HepG2 (cell line): Measurements from ENCODE around the gene HLA-C. TPM values are rescaled to one million over a fixed set of nuclear protein-coding genes. Genes with fewer than 3 reads are reported as not detected.

Experiments
- ATAC-seq: fragments of 200-7000 bp; cut with Tn5 transposase; 3 replicates; pipeline ENCODE4 v1.9.1; 2020; ENCODE audit warnings: mild to moderate bottlenecking, moderate library complexity
- BruUV-seq: library from RNA; stranded (reverse); fragments of 400-500 nt; replicated peaks from 2 replicates; lab custom pipeline; 2021; lab: Mats Ljungman, UMichigan
- CTCF ChIA-PET: fragments of 300-600 bp; formaldehyde crosslinking; extraction: SDS; loops from one replicate; lab custom pipeline; 2021; ENCODE audit warnings: low total read pairs, inconsistent platforms, low intra/inter-chr PET ratio; lab: Yijun Ruan, JAX
- POLR2A ChIA-PET: fragments of 350-600 bp; sonication (Branson Sonifier 250); formaldehyde crosslinking; loops from one replicate; lab custom pipeline; 2020; ENCODE audit warnings: antibody characterized with exemption, inconsistent platforms; lab: Yijun Ruan, JAX
- DNase-seq: peaks from one replicate; pipeline ENCODE4 v3.0.0-alpha.2; 2015; ENCODE audit warnings: low spot score
- FAIRE-seq: peaks from 3 replicates; lab custom pipeline; 2011; peaks lifted over from hg19 to GRCh38; lab: Jason Lieb, UNC
- H2AFZ ChIP-seq: one replicate; pipeline ENCODE4 v1.6.1; 2011; ENCODE audit warnings: low read length, inconsistent platforms
- H3K27ac ChIP-seq: fragments of 300-600 bp; 3 replicates; pipeline ENCODE4 v1.8.0; 2011; ENCODE audit warnings: mixed run types, mild to moderate bottlenecking, mixed read lengths, low read length, inconsistent platforms; ENCODE audit not compliant: insufficient read depth; ENCODE audit errors: extremely low read length
- H3K27me3 ChIP-seq, 2 experiments: fragments of 200-600 bp in 1 of 2; 2 replicates in 1 of 2; 3 replicates in 1 of 2; pipeline versions ENCODE4 v1.6.0 to v1.8.0; 2011; ENCODE audit warnings: low read length in 2 of 2, mild to moderate bottlenecking in 2 of 2, moderate library complexity in 2 of 2, inconsistent platforms in 1 of 2; ENCODE audit not compliant: insufficient read depth in 2 of 2, control insufficient read depth in 1 of 2
- H3K36me3 ChIP-seq, 2 experiments: fragments of 200-600 bp in 1 of 2; replicated peaks in 1 of 2; 2 replicates in 1 of 2; 3 replicates in 1 of 2; pipeline versions ENCODE4 v1.5.1 to v1.8.0; 2011; ENCODE audit warnings: low read length in 2 of 2, inconsistent platforms in 1 of 2; ENCODE audit not compliant: insufficient read depth in 2 of 2, control insufficient read depth in 1 of 2
- H3K4me1 ChIP-seq: 2 replicates; pipeline ENCODE4 v1.5.1; 2012; ENCODE audit warnings: low read length, inconsistent platforms; ENCODE audit not compliant: insufficient read depth
- H3K4me2 ChIP-seq: 2 replicates; pipeline ENCODE4 v1.6.0; 2011; ENCODE audit warnings: low read depth, low read length, inconsistent platforms
- H3K4me3 ChIP-seq, 3 experiments: fragments of 200-600 bp in 1 of 3; sonication (generic), shearing (Covaris generic) in 1 of 3; replicated peaks in 1 of 3; 2 replicates each; pipeline ENCODE4 v1.5.1; 2011 to 2016; ENCODE audit warnings: low read length in 3 of 3, inconsistent platforms in 2 of 3, low read depth in 2 of 3, mild to moderate bottlenecking in 2 of 3, control low read depth in 1 of 3, mixed read lengths in 1 of 3; ENCODE audit not compliant: insufficient read depth in 1 of 3
- H3K79me2 ChIP-seq: one replicate; pipeline ENCODE4 v1.6.1; 2011; ENCODE audit warnings: low read length, inconsistent platforms; ENCODE audit not compliant: insufficient read depth
- H3K9ac ChIP-seq: 2 replicates; pipeline ENCODE4 v1.6.0; 2011; ENCODE audit warnings: mild to moderate bottlenecking, low read depth, low read length, inconsistent platforms; ENCODE audit not compliant: insufficient read depth
- H3K9me3 ChIP-seq: 2 replicates; pipeline ENCODE4 v1.5.1; 2012; ENCODE audit warnings: mild to moderate bottlenecking, low read length
- H4K20me1 ChIP-seq: 2 replicates; pipeline ENCODE4 v1.6.0; 2011; ENCODE audit warnings: inconsistent platforms, mild to moderate bottlenecking, low read length, moderate library complexity; ENCODE audit not compliant: insufficient read depth
- CBX2 ChIP-seq, 2 experiments: fragments of 200-600 bp in 1 of 2; sonication (generic); formaldehyde crosslinking in 1 of 2; IDR thresholded peaks; 2 replicates each; pipeline versions ENCODE4 v1.7.0 to v1.8.1; 2018 to 2022; ENCODE audit warnings: low read depth in 2 of 2, low read length in 1 of 2, mild to moderate bottlenecking in 1 of 2, missing genetic modification reagents in 1 of 2
- HMGXB4 ChIP-seq, 2 experiments: sonication (generic) in 1 of 2; formaldehyde crosslinking in 1 of 2; IDR thresholded peaks; 2 replicates each; pipeline versions ENCODE4 v1.4.0 to v1.6.1; 2018 to 2020; ENCODE audit warnings: missing genetic modification reagents in 2 of 2, borderline replicate concordance in 1 of 2, low read depth in 1 of 2, mild to moderate bottlenecking in 1 of 2, missing biosample characterization in 1 of 2
- UBTF ChIP-seq: sonication (generic); formaldehyde crosslinking; IDR thresholded peaks from 2 replicates; pipeline ENCODE4 v1.4.0; 2020; ENCODE audit warnings: mild to moderate bottlenecking, missing genetic modification reagents
- WGBS: methylation state at CpG from one replicate; pipeline ENCODE4 v1.1.6; 2017; ENCODE audit warnings: low lambda C conversion rate; 5-methylcytosine and 5-hydroxymethylcytosine counted together
- in situ Hi-C: cut with HindIII; loops from 2 replicates; pipeline ENCODE4 v1.10.0; 2017; ENCODE audit warnings: low pct_unique_long_range_greater_than_20kb; ENCODE audit not compliant: extremely low pct_ligation_motif_present
- intact Hi-C: fragments of 100-400 bp; cut with micrococcal nuclease; formaldehyde crosslinking; loops from one replicate; pipeline ENCODE4 v1.10.0; 2022; ENCODE audit not compliant: unreplicated experiment
- polyA plus RNA-seq, 8 experiments: library from polyadenylated mRNA; depleted of rRNA in 3 of 8; stranded (reverse) in 7 of 8; unstranded in 1 of 8; fragments of >200 nt; fragmentation: Illumina TruSeq in 4 of 8; extraction: Trizol in 4 of 8; gene quantifications; 2 replicates each; pipeline versions ENCODE4 v1.2.1 to v1.2.3, GENCODE V29; 2011 to 2016; ENCODE audit warnings: low read depth in 4 of 8, missing spikeins in 1 of 8, mixed read lengths in 1 of 8; ENCODE audit not compliant: insufficient read depth in 1 of 8
- total RNA-seq, 5 experiments: library from RNA; depleted of rRNA; stranded (reverse); fragments of >200 nt; fragmentation: Illumina TruSeq; extraction: Trizol; gene quantifications; 2 replicates each; pipeline ENCODE4 v1.2.3, GENCODE V29; 2016; ENCODE audit warnings: low read depth in 1 of 5

HLA-C gene
- total and polyA plus RNA-seq, 2 of the 13 experiments (the other 11 are each of a cell fraction or from before 2014, with no cell fraction given), result 77.1 to 155 TPM

GRCh38 chr6:31272836-31273626, 1.1 kb upstream of the HLA-C start:
- 16% methylated on average over 10 of the region's 10 CpGs for WGBS
- H3K27ac ChIP-seq, result no peak overlapping the region
- FAIRE-seq, result peak; percentile 58
- ChIA-PET POLR2A (no interaction called here), CTCF (no interaction called here)
- no peaks in the 10 kb centered on the region for H3K79me2 ChIP-seq
- H3K9me3 ChIP-seq, result no peaks in the 10 kb centered on the region
- peak; percentile 56 for ATAC-seq
- H3K4me2 ChIP-seq, result peak overlapping the region; percentile 90
- H3K9ac ChIP-seq, result peak overlapping the region; percentile 65; the same call in 1 of the 2 replicates
- peak overlapping the region; percentile 66 to 77 (median 69) for H3K4me3 ChIP-seq
- DNase-seq, result no peak
- TF ChIP-seq HMGXB4 (CRISPR knock-in tag; IDR thresholded peaks at IDR 0.05; ENCODE audit: borderline replicate concordance in 1 of 2, low read depth in 1 of 2), result 0 out of 4 replicates have a peak, but pooled peaks of 1 of the 2 experiments have one; percentile 4
- TF ChIP-seq UBTF (CRISPR knock-in tag), result no peak
- 0 out of 2 replicates have a peak, but pooled peaks have one; percentile 26 for TF ChIP-seq CBX2 (IDR thresholded peaks at IDR 0.05; ENCODE audit: low read depth, low read length)
- TF ChIP-seq CBX2 (CRISPR knock-in tag; IDR thresholded peaks at IDR 0.05; ENCODE audit: low read depth), result no peak
- H2AFZ ChIP-seq, result peak overlapping the region; percentile 85
- peaks cover 0 to 16% of the 10 kb centered on the region in 2 experiments; a peak in 3 of 5 replicates for H3K27me3 ChIP-seq
- in situ Hi-C loops, result no loop called here
- BruUV-seq, result no TSS peak
- H3K36me3 ChIP-seq, result peaks cover 1 to 4% of the 10 kb centered on the region in 2 experiments; a peak in 1 of 5 replicates
- H4K20me1 ChIP-seq, result no peaks in the 10 kb centered on the region
- intact Hi-C loops, result loop anchor here (2.0 kb wide), 3 partner anchors 64 to 94 kb away; no protein-coding TSS in a partner anchor
- H3K4me1 ChIP-seq, result peaks cover 9% of the 10 kb centered on the region
